Stimulated activated CD4-positive, alpha-beta T cell treated with anti-CD3 and anti-CD28 coated beads, Interleukin-12 subunit alpha, Interleukin-12 subunit beta, amount 100 ng/mL, for 48 hours (primary cell): ENCODE data around the gene RNU1-3.
"Not testable (repeated sequence)": the region's sequence is repeated elsewhere in the genome, so short reads cannot be mapped to it uniquely, and the experiment has no call there.

Experiments
- DNase-seq, 3 donors: peaks; one replicate each; pipeline ENCODE4 v3.0.0-alpha.2; 2020; ENCODE audit warnings: low read depth in 2 of 3, low spot score in 1 of 3

The RNU1-3 gene

GRCh38 chr1:16656981-16657683 is 9.6 kb downstream of the RNU1-3 start:
- not testable (repeated sequence) for DNase-seq

- DNase-seq = not testable (repeated sequence)
These were observed 10.2 kb downstream of the RNU1-3 start for GRCh38 chr1:16656574-16656973.

- DNase-seq = not testable (repeated sequence)
These were observed 15.2 kb downstream of the RNU1-3 start for GRCh38 chr1:16651560-16651959.

DNA sequence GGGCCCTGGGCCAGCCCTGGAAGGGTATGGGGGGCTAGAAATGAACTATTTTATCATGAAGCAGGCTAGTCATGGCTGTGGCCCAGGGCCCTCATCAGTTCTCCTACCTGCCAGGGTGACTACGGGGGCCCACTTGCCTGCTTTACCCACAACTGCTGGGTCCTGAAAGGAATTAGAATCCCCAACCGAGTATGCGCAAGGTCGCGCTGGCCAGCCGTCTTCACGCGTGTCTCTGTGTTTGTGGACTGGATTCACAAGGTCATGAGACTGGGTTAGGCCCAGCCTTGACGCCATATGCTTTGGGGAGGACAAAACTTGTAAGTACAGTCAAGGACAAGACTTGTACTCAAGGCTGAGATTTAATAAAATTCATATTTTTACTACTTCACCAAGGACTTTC is 16.8 kb downstream of the RNU1-3 start:
- DNase-seq = not testable (repeated sequence)

DNA sequence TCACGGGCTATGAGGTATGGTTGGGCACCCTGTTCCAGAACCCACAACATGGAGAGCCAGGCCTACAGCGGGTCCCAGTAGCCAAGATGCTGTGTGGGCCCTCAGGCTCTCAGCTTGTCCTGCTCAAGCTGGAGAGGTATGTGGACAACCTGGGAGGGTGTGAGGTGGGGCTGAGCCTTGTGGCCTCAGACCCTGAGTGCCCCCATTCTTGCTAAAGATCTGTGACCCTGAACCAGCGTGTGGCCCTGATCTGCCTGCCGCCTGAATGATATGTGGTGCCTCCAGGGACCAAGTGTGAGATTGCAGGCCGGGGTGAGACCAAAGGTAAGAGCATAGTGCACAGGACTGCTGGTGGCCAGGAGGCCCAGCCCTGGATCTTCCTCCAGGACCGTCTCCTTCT is 17.4 kb downstream of the RNU1-3 start:
- not testable (repeated sequence) for DNase-seq

GRCh38 chr1:16648756-16649155 is 18.0 kb downstream of the RNU1-3 start:
- not testable (repeated sequence) for DNase-seq

GRCh38 chr1:16648250-16648649 is 18.5 kb downstream of the RNU1-3 start:
- DNase-seq = not testable (repeated sequence)

- DNase-seq = not testable (repeated sequence)
These were observed 19.3 kb downstream of the RNU1-3 start for GRCh38 chr1:16647179-16648176.

- not testable (repeated sequence) for DNase-seq
These were observed 20.0 kb downstream of the RNU1-3 start for GRCh38 chr1:16646716-16647115.

- not testable (repeated sequence) for DNase-seq
These were observed 20.6 kb downstream of the RNU1-3 start for GRCh38 chr1:16646061-16646664.

- not testable (repeated sequence) for DNase-seq
These were observed 21.3 kb downstream of the RNU1-3 start for GRCh38 chr1:16645271-16646060.

DNA sequence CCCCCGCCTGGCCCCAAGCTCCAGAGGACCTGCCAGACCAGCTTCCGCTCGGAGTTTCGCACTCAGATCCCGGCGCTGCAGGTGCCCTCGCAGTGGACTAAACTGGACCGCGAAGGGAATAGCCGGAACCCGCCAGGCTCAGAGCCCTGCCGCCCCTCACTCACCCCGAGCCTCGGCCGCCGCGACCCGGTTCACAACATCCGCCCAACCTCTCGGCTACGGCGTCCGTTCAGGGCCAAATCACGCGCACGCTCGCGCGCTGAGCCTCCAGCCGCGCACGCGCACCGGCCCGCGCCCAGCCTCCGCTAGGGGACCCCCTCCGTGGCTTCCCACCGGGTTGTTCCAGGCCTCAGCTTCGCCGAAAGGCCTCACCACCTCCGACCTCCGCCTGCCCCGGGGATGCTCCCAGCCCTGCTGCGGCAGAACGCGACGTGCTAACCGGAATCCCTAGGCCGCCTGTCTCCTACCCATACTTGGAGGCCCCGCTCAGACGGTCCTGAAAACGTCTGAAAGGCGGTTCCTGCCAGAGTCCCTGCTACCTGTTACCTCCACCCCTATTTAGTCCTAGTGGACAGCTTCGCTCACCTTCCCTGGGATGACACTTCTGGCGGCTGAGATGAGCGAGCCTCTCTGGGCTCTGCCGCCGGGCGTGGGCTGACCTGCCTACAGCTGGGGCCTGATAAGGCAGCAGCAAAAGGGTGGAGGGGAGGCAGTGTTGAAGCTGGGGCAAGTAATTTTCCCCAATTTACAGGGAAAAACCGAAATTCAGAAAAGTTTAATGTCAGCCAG is 22.1 kb downstream of the RNU1-3 start:
- peak; percentile 95 to 100 (median 97) for DNase-seq

GRCh38 chr1:16644193-16644481 is 22.6 kb downstream of the RNU1-3 start:
- DNase-seq = no peak

DNA sequence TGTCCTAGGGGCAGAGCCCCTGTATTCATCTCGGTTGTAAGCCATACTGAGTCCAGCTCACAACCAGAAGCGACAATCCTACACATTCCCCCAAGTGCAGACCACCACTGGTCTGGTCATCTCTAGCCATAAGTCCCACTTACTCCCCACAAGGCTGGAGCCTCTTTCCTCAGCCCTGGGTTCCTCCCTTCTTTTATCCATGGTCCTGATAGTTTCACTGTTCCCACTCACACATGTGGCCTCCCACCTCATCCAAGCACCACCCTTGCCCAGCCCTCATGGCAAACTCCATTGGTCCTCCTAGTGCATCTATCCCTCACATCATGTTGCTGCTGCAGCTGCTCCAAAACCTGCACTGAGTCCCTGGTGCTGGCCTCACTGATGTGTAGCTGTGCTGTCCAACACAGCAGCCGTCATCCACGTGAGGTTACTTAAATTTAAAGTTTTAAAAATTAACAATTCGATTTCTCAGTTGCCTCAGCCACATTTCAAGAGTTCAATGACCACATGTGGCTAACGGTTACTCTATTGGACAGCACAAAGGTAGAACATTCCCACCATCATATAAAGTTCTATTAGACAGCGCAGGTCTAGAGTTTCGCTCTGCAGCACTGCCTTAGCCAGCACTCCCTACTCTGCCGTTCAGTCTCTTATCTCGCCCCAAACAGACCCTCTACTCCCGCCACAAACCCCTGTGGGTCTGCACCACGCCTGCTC is 23.1 kb downstream of the RNU1-3 start:
- not testable (repeated sequence) for DNase-seq

DNA sequence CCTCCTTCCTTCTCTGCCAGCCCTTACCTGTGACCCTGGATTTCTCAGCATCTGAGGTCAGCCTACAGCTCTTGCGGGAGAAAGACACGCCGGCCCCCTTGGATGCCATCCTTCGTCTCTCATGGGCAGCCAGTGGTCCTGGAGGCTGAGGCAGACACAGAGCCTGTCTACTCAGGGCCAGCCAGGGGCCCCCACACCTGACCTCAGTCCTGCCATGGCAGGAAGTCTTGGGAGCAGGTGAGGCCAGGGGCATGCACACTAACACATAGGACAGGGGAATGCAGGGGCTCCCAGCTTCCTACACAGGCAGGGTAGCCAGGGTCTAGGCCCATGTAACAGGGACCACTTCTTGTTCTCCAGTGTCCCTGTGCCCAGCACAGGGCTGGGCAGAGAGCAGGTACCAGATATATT is 23.7 kb downstream of the RNU1-3 start:
- DNase-seq = not testable (repeated sequence)

DNA sequence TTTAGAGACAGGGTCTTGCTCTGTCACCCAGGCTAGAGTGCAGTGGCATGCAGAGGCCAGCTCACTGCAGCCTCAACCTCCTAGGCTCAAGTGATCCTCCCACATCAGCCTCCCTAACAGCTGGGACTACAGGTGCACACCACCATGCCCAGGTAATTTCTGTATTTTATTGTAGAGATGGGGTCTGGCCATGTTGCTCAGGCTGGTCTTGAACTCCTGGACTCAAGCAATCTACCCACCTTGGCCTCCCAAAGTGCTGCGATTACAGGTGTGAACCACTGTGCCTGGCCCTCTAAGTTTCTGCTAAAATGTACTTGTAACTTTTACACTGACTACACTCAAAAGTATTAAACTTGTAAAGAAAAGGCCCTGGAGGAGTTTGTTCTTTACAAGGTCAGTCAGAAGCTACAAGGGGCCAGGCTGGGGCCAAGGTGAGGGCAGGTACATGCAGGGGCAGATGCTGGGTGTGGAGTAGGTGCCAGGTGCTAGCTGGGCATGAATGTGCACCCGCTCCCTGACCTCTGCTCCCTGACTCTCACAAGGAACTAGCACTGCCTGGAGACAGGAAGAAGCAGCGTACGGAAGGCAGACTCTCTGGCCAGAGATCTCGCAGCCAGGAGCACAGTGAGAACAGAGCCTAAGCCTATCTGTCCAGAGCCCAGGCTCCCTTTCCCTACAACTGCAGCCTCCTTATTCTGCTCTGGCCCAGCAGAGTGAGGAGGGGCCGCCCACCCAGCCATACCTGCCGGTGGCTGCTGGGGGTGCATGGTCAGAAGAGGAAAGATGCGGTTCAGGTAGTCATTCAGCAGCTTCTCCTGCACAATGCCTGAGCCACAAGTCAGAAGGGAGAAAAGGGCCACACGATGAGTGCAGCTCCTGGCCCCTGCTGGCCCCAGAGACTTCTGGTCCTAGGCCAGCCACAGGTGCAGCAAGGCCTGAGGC is 24.5 kb downstream of the RNU1-3 start:
- not testable (repeated sequence) for DNase-seq

- DNase-seq = not testable (repeated sequence)
These were observed 25.4 kb downstream of the RNU1-3 start for GRCh38 chr1:16641159-16641975.
